PC-9 (cell line): Measurements from ENCODE around the gene CCR5. TPM values are rescaled to one million over a fixed set of nuclear protein-coding genes. Genes with fewer than 3 reads are reported as not detected.

Experiments
- BruUV-seq: library from RNA; stranded (reverse); fragments of 400-500 nt; replicated peaks from 2 replicates; lab custom pipeline; 2021; lab: Mats Ljungman, UMichigan
- CTCF ChIA-PET: fragments of 300-600 bp; sonication (Branson Sonifier 250); formaldehyde crosslinking; loops from one replicate; lab custom pipeline; 2022; ENCODE audit warnings: antibody characterized with exemption; lab: Charles Lee
- POLR2A ChIA-PET: fragments of 300-600 bp; sonication (Branson Sonifier 250); formaldehyde crosslinking; loops from one replicate; lab custom pipeline; 2022; ENCODE audit warnings: antibody characterized with exemption; ENCODE audit not compliant: unreplicated experiment; lab: Charles Lee
- DNase-seq, 2 experiments: peaks; one replicate each; pipeline versions ENCODE4 v3.0.0 to v3.0.0-alpha.2; 2015 to 2022; ENCODE audit warnings: mixed read lengths in 1 of 2
- H2AFZ ChIP-seq: fragments of 200-600 bp; sonication (generic); 2 replicates; pipeline ENCODE4 v1.8.1; 2017; ENCODE audit warnings: antibody characterized with exemption
- H3F3A ChIP-seq: fragments of 200-600 bp; sonication (generic); 2 replicates; pipeline ENCODE4 v1.8.1; 2017; ENCODE audit warnings: antibody characterized with exemption, mild to moderate bottlenecking, low read depth; ENCODE audit not compliant: insufficient read depth
- H3K27ac ChIP-seq: fragments of 200-600 bp; sonication (generic); 2 replicates; pipeline ENCODE4 v1.6.1; 2016; ENCODE audit warnings: mixed run types
- H3K27me3 ChIP-seq: fragments of 200-600 bp; sonication (generic); 2 replicates; pipeline ENCODE4 v1.6.1; 2016; ENCODE audit warnings: low read depth, mixed run types; ENCODE audit not compliant: insufficient read depth
- H3K36me3 ChIP-seq: fragments of 200-600 bp; sonication (generic); 2 replicates; pipeline ENCODE4 v1.6.1; 2016; ENCODE audit warnings: low read depth, mixed run types
- H3K4me1 ChIP-seq: fragments of 200-600 bp; sonication (generic); replicated peaks from 2 replicates; pipeline ENCODE4 v1.6.1; 2016; ENCODE audit warnings: mixed run types; ENCODE audit not compliant: insufficient read depth
- H3K4me2 ChIP-seq: fragments of 200-600 bp; sonication (generic); 2 replicates; pipeline ENCODE4 v1.6.1; 2017; ENCODE audit warnings: mixed run types
- H3K4me3 ChIP-seq: fragments of 200-600 bp; sonication (generic); 2 replicates; pipeline ENCODE4 v1.6.1; 2016; ENCODE audit warnings: mixed run types
- H3K79me2 ChIP-seq: fragments of 200-600 bp; sonication (generic); 2 replicates; pipeline ENCODE4 v1.6.1; 2017; ENCODE audit warnings: low read depth, mixed run types
- H3K9me2 ChIP-seq: fragments of 200-600 bp; sonication (generic); 2 replicates; pipeline ENCODE4 v1.8.1; 2017; ENCODE audit warnings: mild to moderate bottlenecking; ENCODE audit not compliant: insufficient read depth
- H3K9me3 ChIP-seq: fragments of 200-600 bp; sonication (generic); 2 replicates; pipeline ENCODE4 v1.8.1; 2016; ENCODE audit warnings: low read depth; ENCODE audit not compliant: insufficient read depth
- H4K20me1 ChIP-seq: fragments of 200-600 bp; sonication (generic); 2 replicates; pipeline ENCODE4 v1.8.1; 2017; ENCODE audit not compliant: insufficient read depth
- EZH2 ChIP-seq: fragments of 200-600 bp; sonication (generic); IDR thresholded peaks from 2 replicates; pipeline ENCODE4 v1.8.0; 2017; ENCODE audit warnings: antibody characterized with exemption, low read depth
- intact Hi-C: fragments of 100-400 bp; cut with micrococcal nuclease; formaldehyde crosslinking; loops from one replicate; pipeline ENCODE4 v1.10.0; 2022; ENCODE audit not compliant: unreplicated experiment
- total RNA-seq: library from RNA; stranded (reverse); gene quantifications from 2 replicates; pipeline ENCODE4 v1.2.3, GENCODE V29; 2021
- TF ChIP-seq, protein P1 (sequence below): fragments of 200-600 bp; sonication (generic); conservative IDR thresholded peaks from 2 replicates; pipeline ENCODE4 v1.6.1; 2017; ENCODE audit warnings: mixed run types, antibody characterized with exemption, mild to moderate bottlenecking, moderate library complexity

CCR5 gene
- total RNA-seq, 1 experiment from 2014 or later, result not detected

DNA sequence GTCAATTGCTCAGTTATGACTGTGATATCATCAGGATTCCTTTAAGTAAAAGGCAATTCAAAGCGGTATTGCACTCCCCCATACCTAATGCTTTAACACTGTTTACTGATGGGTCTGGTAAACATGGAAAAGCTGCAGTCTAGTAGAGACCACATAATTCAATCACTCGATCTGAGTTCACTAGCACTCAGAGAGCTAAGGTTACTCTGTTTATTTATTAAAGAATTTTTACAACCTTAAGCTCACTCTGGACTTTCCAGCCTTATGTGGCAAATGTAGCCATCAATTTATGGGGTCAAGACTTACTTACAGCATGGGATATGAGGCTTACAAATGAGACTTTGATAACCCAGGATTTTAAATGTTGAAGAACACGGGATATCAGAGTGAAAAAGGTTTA is 35.2 kb upstream of the CCR5 start:
- no peak overlapping the region for H3K27ac ChIP-seq
- H3K4me2 ChIP-seq, result no peak overlapping the region
- H3K36me3 ChIP-seq, result no peaks in the 10 kb centered on the region
- H2AFZ ChIP-seq, result no peak overlapping the region
- CTCF ChIA-PET, result no interaction called here
- H3K4me1 ChIP-seq, result no peaks in the 10 kb centered on the region; the same call in 1 of the 2 replicates
- DNase-seq, result no peak
- BruUV-seq, result no TSS peak
- H3K4me3 ChIP-seq, result no peak overlapping the region
- no peaks in the 10 kb centered on the region for H3K79me2 ChIP-seq
- H4K20me1 ChIP-seq, result no peaks in the 10 kb centered on the region
- intact Hi-C loops, result no loop called here
- TF ChIP-seq EZH2, result no peak
- TF ChIP-seq, protein P1, sequence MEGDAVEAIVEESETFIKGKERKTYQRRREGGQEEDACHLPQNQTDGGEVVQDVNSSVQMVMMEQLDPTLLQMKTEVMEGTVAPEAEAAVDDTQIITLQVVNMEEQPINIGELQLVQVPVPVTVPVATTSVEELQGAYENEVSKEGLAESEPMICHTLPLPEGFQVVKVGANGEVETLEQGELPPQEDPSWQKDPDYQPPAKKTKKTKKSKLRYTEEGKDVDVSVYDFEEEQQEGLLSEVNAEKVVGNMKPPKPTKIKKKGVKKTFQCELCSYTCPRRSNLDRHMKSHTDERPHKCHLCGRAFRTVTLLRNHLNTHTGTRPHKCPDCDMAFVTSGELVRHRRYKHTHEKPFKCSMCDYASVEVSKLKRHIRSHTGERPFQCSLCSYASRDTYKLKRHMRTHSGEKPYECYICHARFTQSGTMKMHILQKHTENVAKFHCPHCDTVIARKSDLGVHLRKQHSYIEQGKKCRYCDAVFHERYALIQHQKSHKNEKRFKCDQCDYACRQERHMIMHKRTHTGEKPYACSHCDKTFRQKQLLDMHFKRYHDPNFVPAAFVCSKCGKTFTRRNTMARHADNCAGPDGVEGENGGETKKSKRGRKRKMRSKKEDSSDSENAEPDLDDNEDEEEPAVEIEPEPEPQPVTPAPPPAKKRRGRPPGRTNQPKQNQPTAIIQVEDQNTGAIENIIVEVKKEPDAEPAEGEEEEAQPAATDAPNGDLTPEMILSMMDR, result no peak
- no peaks in the 10 kb centered on the region for H3K9me2 ChIP-seq
- POLR2A ChIA-PET, result interaction anchor here (0.6 kb wide), 1 partner anchor 11 kb away, joined by 5 read pairs; no protein-coding TSS in a partner anchor
- H3K27me3 ChIP-seq, result no peaks in the 10 kb centered on the region
- peaks cover 5% of the 10 kb centered on the region; the same call in 1 of the 2 replicates for H3F3A ChIP-seq
- H3K9me3 ChIP-seq, result peaks cover 11% of the 10 kb centered on the region; the same call in 1 of the 2 replicates

- no peaks in the 10 kb centered on the region; the same call in 1 of the 2 replicates for H3K4me1 ChIP-seq
- no peak overlapping the region for H3K4me2 ChIP-seq
- peaks cover 11% of the 10 kb centered on the region; the same call in 1 of the 2 replicates for H3K9me3 ChIP-seq
- no TSS peak for BruUV-seq
- ChIA-PET CTCF (no interaction called here), POLR2A (no interaction called here)
- no peak for DNase-seq
- no peaks in the 10 kb centered on the region for H3K36me3 ChIP-seq
- no peaks in the 10 kb centered on the region for H4K20me1 ChIP-seq
- peaks cover 5% of the 10 kb centered on the region; the same call in 1 of the 2 replicates for H3F3A ChIP-seq
- H2AFZ ChIP-seq, result no peak overlapping the region
- TF ChIP-seq EZH2, result no peak
- TF ChIP-seq, protein P1, result no peak
- no peaks in the 10 kb centered on the region for H3K79me2 ChIP-seq
- no peak overlapping the region for H3K4me3 ChIP-seq
- H3K27ac ChIP-seq, result no peak overlapping the region
- no peaks in the 10 kb centered on the region for H3K27me3 ChIP-seq
- intact Hi-C loops, result no loop called here
- no peaks in the 10 kb centered on the region for H3K9me2 ChIP-seq
Observed at GRCh38 chr3:46337911-46338310, 32.8 kb upstream of the CCR5 start.

DNA sequence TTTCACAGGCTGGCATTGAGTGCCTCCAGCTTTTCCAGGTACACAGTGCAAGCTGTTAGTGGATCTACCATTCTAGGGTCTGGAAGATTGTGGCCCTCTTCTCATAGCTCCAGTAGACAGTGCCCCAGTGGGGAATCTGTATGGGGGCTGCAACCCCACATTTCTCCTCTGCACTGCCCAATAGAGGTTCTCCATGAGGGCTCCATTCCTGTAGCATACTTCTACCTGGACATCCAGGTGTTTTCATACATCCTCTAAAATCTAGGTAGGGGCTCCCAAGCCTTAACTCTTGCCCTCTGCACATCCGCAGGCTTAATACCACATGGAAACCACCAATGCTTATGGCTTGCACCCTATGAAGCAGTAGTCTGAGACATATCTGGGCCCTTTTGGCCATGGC is 31.9 kb upstream of the CCR5 start:
- ChIA-PET CTCF (no interaction called here), POLR2A (no interaction called here)
- H3K27me3 ChIP-seq, result no peaks in the 10 kb centered on the region
- no TSS peak for BruUV-seq
- no peak for DNase-seq
- H3K36me3 ChIP-seq, result no peaks in the 10 kb centered on the region
- no peak overlapping the region for H3K4me2 ChIP-seq
- no peaks in the 10 kb centered on the region for H3K79me2 ChIP-seq
- H3K4me1 ChIP-seq, result no peaks in the 10 kb centered on the region; the same call in 1 of the 2 replicates
- no peaks in the 10 kb centered on the region for H4K20me1 ChIP-seq
- intact Hi-C loops, result no loop called here
- H3K9me2 ChIP-seq, result no peaks in the 10 kb centered on the region
- H3F3A ChIP-seq, result peaks cover 5% of the 10 kb centered on the region; the same call in 1 of the 2 replicates
- peaks cover 11% of the 10 kb centered on the region; the same call in 1 of the 2 replicates for H3K9me3 ChIP-seq
- TF ChIP-seq EZH2, result no peak
- TF ChIP-seq, protein P1, result no peak
- no peak overlapping the region for H3K27ac ChIP-seq
- no peak overlapping the region for H3K4me3 ChIP-seq
- no peak overlapping the region for H2AFZ ChIP-seq
